Natural killer cell (primary cell): ENCODE results near the gene SEMA6B. TPM values are rescaled to one million over a fixed set of nuclear protein-coding genes. Genes with fewer than 3 reads are reported as not detected.
A peak's percentile ranks its signal among the peaks of the same experiment; 100 is the strongest.

Source experiments
- ATAC-seq, 3 donors: fragments of 150-1000 bp in 2 of 3; fragments of 200-7000 bp in 1 of 3; cut with Tn5 transposase; 1 replicate in 1 of 3; 2 replicates in 2 of 3; pipeline ENCODE4 v1.10.0; 2021; ENCODE audit warnings: mild to moderate bottlenecking in 2 of 3, moderate library complexity in 2 of 3
- DNase-seq, 2 donors: peaks; one replicate each; pipeline versions ENCODE4 v3.0.0 to v3.0.0-alpha.2; 2013 to 2021; ENCODE audit warnings: mixed read lengths in 1 of 2
- H3K27ac ChIP-seq: one replicate; pipeline ENCODE4 v1.5.1; 2013; ENCODE audit warnings: mild to moderate bottlenecking, low read length
- H3K27me3 ChIP-seq: one replicate; pipeline ENCODE4 v1.6.1; 2013; ENCODE audit warnings: low read length; ENCODE audit not compliant: control insufficient read depth, insufficient read depth
- H3K36me3 ChIP-seq: one replicate; pipeline ENCODE4 v1.6.1; 2013; ENCODE audit warnings: low read length; ENCODE audit not compliant: control insufficient read depth, insufficient read depth
- H3K4me1 ChIP-seq: one replicate; pipeline ENCODE4 v1.6.1; 2013; ENCODE audit warnings: low read length; ENCODE audit not compliant: control insufficient read depth, insufficient read depth
- H3K4me3 ChIP-seq: one replicate; pipeline ENCODE4 v1.5.1; 2013; ENCODE audit warnings: low read length
- H3K9me3 ChIP-seq: one replicate; pipeline ENCODE4 v1.6.1; 2013; ENCODE audit warnings: low read length; ENCODE audit not compliant: control insufficient read depth, insufficient read depth
- H3K27ac Mint-ChIP-seq, 2 donors: one replicate each; pipeline ENCODE4 v1.8.0; 2022; ENCODE audit warnings: mild to moderate bottlenecking in 2 of 2, mixed read lengths in 2 of 2, moderate library complexity in 1 of 2
- H3K27me3 Mint-ChIP-seq, 2 donors: one replicate each; pipeline ENCODE4 v1.8.0; 2022; ENCODE audit warnings: low read depth in 2 of 2, mixed read lengths in 2 of 2
- H3K36me3 Mint-ChIP-seq: one replicate; pipeline ENCODE4 v1.8.0; 2022; ENCODE audit warnings: mixed read lengths
- H3K4me1 Mint-ChIP-seq, 2 donors: one replicate each; pipeline ENCODE4 v1.8.0; 2022; ENCODE audit warnings: mixed read lengths in 2 of 2
- H3K4me3 Mint-ChIP-seq: one replicate; pipeline ENCODE4 v1.8.0; 2022; ENCODE audit warnings: mild to moderate bottlenecking, moderate library complexity, mixed read lengths
- H3K9me3 Mint-ChIP-seq, 2 donors: one replicate each; pipeline ENCODE4 v1.8.0; 2022; ENCODE audit warnings: mixed read lengths in 2 of 2
- WGBS: methylation state at CpG from one replicate; pipeline ENCODE4 v1.1.7; 2013; ENCODE audit warnings: missing lambda C conversion rate; ENCODE audit not compliant: insufficient coverage; 5-methylcytosine and 5-hydroxymethylcytosine counted together
- intact Hi-C: fragments of 100-400 bp; cut with micrococcal nuclease; formaldehyde crosslinking; loops from one replicate; pipeline ENCODE4 v1.14.2; 2022
- total RNA-seq, 4 donors: library from RNA; stranded (reverse); fragments of 120-200 nt in 1 of 4; gene quantifications; one replicate each; pipeline versions ENCODE4 v1.2.3 to v1.2.4, GENCODE V29; 2013 to 2022
- TF ChIP-seq, protein P1 (sequence below): fragments of 200-600 bp; IDR thresholded peaks from one replicate; pipeline ENCODE4 v1.8.0; 2022; ENCODE audit warnings: antibody characterized with exemption

Gene SEMA6B, protein sequence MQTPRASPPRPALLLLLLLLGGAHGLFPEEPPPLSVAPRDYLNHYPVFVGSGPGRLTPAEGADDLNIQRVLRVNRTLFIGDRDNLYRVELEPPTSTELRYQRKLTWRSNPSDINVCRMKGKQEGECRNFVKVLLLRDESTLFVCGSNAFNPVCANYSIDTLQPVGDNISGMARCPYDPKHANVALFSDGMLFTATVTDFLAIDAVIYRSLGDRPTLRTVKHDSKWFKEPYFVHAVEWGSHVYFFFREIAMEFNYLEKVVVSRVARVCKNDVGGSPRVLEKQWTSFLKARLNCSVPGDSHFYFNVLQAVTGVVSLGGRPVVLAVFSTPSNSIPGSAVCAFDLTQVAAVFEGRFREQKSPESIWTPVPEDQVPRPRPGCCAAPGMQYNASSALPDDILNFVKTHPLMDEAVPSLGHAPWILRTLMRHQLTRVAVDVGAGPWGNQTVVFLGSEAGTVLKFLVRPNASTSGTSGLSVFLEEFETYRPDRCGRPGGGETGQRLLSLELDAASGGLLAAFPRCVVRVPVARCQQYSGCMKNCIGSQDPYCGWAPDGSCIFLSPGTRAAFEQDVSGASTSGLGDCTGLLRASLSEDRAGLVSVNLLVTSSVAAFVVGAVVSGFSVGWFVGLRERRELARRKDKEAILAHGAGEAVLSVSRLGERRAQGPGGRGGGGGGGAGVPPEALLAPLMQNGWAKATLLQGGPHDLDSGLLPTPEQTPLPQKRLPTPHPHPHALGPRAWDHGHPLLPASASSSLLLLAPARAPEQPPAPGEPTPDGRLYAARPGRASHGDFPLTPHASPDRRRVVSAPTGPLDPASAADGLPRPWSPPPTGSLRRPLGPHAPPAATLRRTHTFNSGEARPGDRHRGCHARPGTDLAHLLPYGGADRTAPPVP
- total RNA-seq: 1 to 10 TPM in 1 of 3 donors, under 1 TPM in 1, not detected in 1; 0.50 to 5.4 TPM
- 0.05 TPM for total RNA-seq (2013)

DNA sequence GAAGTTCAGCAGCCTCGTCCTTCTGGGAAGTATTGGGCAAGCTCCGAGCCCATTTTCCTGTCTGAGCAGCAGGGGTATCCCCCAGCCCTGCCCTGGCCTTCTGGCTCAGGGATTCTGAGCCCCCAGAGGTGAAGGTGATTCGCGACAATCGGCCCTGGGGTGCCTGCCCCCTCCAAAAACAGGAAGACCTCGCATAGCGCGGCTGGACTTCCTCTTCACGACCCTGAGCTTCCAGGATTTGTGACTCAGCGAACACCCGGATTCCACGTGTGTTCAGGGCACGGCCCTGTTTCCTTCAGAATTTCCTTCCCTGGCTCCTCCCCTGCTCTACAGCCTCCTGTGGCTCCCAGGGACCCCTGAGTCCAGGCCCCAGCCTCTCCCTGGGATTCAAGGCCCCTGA is at the start of gene SEMA6B:
TSS of gene SEMA6B (minus strand) at position 116 of the 400 bp plus-strand sequence. CDS start 1,227 bp downstream, outside the sequence.
- no peaks in the 10 kb centered on the region for H3K36me3 ChIP-seq
- no peaks in the 10 kb centered on the region for H3K9me3 ChIP-seq
- TF ChIP-seq, protein P1, sequence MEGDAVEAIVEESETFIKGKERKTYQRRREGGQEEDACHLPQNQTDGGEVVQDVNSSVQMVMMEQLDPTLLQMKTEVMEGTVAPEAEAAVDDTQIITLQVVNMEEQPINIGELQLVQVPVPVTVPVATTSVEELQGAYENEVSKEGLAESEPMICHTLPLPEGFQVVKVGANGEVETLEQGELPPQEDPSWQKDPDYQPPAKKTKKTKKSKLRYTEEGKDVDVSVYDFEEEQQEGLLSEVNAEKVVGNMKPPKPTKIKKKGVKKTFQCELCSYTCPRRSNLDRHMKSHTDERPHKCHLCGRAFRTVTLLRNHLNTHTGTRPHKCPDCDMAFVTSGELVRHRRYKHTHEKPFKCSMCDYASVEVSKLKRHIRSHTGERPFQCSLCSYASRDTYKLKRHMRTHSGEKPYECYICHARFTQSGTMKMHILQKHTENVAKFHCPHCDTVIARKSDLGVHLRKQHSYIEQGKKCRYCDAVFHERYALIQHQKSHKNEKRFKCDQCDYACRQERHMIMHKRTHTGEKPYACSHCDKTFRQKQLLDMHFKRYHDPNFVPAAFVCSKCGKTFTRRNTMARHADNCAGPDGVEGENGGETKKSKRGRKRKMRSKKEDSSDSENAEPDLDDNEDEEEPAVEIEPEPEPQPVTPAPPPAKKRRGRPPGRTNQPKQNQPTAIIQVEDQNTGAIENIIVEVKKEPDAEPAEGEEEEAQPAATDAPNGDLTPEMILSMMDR: no peak
- intact Hi-C loops: no loop called here
- H3K27ac Mint-ChIP-seq: no peak within 1 kb of the TSS
- H3K9me3 Mint-ChIP-seq: no peaks in the 10 kb centered on the region
- DNase-seq (no peak), ATAC-seq (peak in 1 of 3 donors; percentile 44)
- H3K4me1 ChIP-seq: peaks cover 7% of the 10 kb centered on the region
- H3K4me3 Mint-ChIP-seq: no peak within 1 kb of the TSS
- no peaks in the 10 kb centered on the region for H3K27me3 Mint-ChIP-seq
- peaks cover 0 to 7% of the 10 kb centered on the region in 2 donors for H3K4me1 Mint-ChIP-seq
- H3K36me3 Mint-ChIP-seq: no peaks in the 10 kb centered on the region
- no peak within 1 kb of the TSS for H3K27ac ChIP-seq
- H3K27me3 ChIP-seq: no peaks in the 10 kb centered on the region
- no peak within 1 kb of the TSS for H3K4me3 ChIP-seq
- WGBS: 31% methylated on average over 13 of the region's 13 CpGs

DNA sequence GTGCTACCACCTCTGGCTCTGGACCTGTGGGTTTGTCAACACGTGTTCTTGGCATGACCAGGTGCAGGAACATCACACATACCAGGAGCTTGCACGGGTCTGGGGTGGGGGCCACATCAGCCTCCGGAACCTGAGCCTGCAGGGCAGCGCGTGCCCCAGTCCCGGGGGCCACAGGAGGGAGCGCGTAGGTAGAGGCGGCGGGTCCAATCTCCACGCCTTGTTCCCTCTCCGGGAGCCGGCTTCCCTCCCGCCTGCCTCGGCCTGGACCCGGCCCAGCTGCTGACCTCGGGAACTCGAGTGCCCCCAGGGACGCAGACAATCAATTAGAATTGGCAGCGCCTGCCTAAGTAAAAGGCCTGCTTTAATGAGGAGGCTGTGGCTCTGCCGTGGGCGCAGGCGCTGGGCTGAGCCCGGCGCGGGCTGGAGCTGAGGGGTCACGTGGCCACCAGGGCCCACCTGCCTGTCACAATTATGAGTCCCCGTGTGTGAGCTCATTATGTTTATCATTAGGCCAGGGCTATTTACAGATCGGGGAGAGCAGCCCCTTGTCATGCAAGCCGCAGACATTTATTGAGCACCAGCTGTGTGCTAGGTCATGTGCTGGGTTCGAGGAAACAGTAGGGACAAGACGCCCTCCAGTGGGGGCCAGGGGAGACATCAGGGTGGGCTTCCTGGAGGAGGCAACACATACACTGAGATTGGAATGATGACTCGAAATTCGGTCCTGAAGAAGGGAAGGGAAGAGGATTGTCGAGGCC is 47.6 kb upstream of the SEMA6B start:
- Histone ChIP-seq H3K4me1 (peaks cover 8% of the 10 kb centered on the region), H3K4me3 (no peak overlapping the region), H3K27ac (no peak overlapping the region), H3K36me3 (no peaks in the 10 kb centered on the region), H3K27me3 (no peaks in the 10 kb centered on the region), H3K9me3 (no peaks in the 10 kb centered on the region)
- no peak overlapping the region for H3K4me3 Mint-ChIP-seq
- TF ChIP-seq, protein P1: no peak
- ATAC-seq (peak in 1 of 3 donors; percentile 38), DNase-seq (no peak)
- H3K36me3 Mint-ChIP-seq: no peaks in the 10 kb centered on the region
- intact Hi-C loops: no loop called here
- H3K4me1 Mint-ChIP-seq: peaks cover 0 to 5% of the 10 kb centered on the region in 2 donors
- H3K27me3 Mint-ChIP-seq: peaks cover 14 to 18% of the 10 kb centered on the region in 2 donors
- no peaks in the 10 kb centered on the region for H3K9me3 Mint-ChIP-seq
- H3K27ac Mint-ChIP-seq: no peak overlapping the region
- 18% methylated on average over 35 of the region's 35 CpGs for WGBS

DNA sequence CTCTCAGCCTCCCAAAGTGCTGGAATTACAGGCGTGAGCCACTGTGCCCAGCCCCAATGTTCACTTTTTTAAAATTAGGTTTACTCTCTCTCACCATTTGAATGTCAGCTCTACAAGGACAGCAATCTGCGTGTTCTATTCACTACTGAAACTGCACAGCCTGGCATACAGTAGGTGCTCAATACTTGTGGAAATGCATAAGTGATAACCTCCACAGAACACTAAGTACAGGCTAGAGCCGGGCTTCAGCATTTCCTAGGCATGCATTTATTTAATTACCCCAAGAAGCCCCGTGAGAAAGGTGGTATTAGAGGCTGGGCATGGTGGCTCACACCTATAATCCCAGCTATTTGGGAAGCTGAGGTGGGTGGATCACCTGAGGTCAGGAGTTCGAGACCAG is 46.7 kb upstream of the SEMA6B start:
- Mint-ChIP-seq H3K36me3 (no peaks in the 10 kb centered on the region), H3K4me3 (no peak overlapping the region), H3K9me3 (no peaks in the 10 kb centered on the region), H3K4me1 (peaks cover 0 to 5% of the 10 kb centered on the region in 2 donors), H3K27ac (no peak overlapping the region), H3K27me3 (peaks cover 16 to 17% of the 10 kb centered on the region in 2 donors)
- no peak for DNase-seq
- no peak overlapping the region for H3K27ac ChIP-seq
- H3K4me1 ChIP-seq: peaks cover 5% of the 10 kb centered on the region
- H3K9me3 ChIP-seq: no peaks in the 10 kb centered on the region
- WGBS: 74% methylated on average over 5 of the region's 5 CpGs
- no peak for ATAC-seq
- TF ChIP-seq, protein P1: no peak
- H3K27me3 ChIP-seq: no peaks in the 10 kb centered on the region
- intact Hi-C loops: no loop called here
- no peaks in the 10 kb centered on the region for H3K36me3 ChIP-seq
- H3K4me3 ChIP-seq: no peak overlapping the region
